AG04449 (cell line): Measurements from ENCODE around the gene DCLK2.

Experiments
- CTCF ChIA-PET: fragments of 350-600 bp; formaldehyde crosslinking; extraction: SDS; loops from one replicate; lab custom pipeline; 2021; ENCODE audit warnings: antibody characterized with exemption; lab: Yijun Ruan, JAX
- POLR2A ChIA-PET: fragments of 400-600, 350-600 bp; formaldehyde crosslinking; extraction: SDS; loops from one replicate; lab custom pipeline; 2020; ENCODE audit warnings: antibody characterized with exemption, inconsistent platforms; lab: Yijun Ruan, JAX
- DNase-seq: peaks from one replicate; pipeline ENCODE4 v3.0.0-alpha.2; 2010; ENCODE audit warnings: low read depth, low spot score
- H3K4me3 ChIP-seq: 2 replicates; pipeline ENCODE4 v1.5.1; 2011; ENCODE audit warnings: low read depth, mild to moderate bottlenecking, control low read depth, low read length
- CTCF ChIP-seq: IDR thresholded peaks from one replicate; pipeline ENCODE4 v1.5.1; 2011; ENCODE audit warnings: mild to moderate bottlenecking, moderate library complexity, low read length, control low read depth, inconsistent platforms; ENCODE audit not compliant: insufficient read depth; ENCODE audit errors: missing control alignments

Gene DCLK2

DNA sequence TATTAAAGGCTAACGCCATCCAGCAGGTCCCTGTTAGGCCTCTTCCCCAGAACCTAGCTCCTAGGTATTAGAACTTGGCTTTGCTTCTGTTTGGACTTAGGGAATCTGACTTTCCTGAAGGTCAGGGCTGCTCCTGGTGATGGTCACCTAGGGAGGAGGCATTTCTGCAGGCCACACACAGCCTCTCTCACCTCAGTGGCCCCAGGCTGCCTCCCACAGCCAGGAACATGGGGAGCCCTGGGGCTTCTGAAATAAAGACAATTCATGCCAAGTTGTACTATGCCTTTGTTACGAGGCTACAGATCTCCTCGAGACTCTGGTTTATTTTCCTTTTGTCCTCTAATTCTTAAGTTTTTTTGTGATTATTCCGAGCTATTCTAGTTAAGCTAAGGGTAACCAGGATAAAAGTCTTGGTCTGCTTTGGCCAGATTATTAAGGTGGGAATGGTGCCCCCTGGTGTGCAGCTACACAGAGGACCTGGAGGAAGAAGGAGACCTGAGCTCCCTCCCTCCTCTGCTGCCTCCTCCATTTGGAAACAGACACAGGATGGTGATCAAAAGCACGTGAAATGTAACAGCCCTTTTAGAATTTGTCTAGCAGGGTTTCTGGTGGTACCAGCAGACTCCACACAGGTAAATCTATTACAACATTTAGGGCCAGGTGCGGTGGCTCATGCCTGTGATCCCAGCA, 131.0 kb downstream of the DCLK2 start:
- peak; percentile 60 for TF ChIP-seq CTCF
- POLR2A ChIA-PET: no interaction called here
- CTCF ChIA-PET: interaction anchor here (0.5 to 4.4 kb wide), 28 partner anchors 9 to 230 kb away, joined by 3 to 51 read pairs (median 5); partner anchors contain the start of gene DCLK2
- DNase-seq: no peak
- no peak overlapping the region for H3K4me3 ChIP-seq

DNA sequence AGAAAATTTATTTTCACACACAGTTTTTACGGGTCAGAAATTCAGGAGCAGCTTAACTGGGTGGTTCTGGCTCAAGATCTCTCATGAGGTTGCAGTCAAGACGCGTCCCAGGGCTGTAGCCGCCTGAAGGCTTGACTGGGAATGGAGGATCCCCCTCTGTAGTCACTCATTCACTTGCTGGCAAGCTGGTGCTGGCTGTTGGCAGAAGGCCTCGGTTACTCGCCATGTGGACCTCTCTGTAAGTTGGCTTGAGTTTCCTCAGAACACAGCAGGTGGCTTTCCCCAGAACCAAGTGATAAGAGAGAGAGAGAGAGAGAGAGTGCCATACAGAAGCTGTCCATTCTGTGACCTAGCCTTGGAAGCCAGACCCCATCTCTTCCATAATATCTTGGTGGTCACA, 132.8 kb downstream of the DCLK2 start:
- ChIA-PET POLR2A (interaction anchor here (0.9 kb wide), 1 partner anchor 213 kb away, joined by 4 read pairs; no protein-coding TSS in a partner anchor), CTCF (interaction anchor here (0.7 to 4.4 kb wide), 10 partner anchors 8 to 214 kb away, joined by 3 to 51 read pairs (median 12); no protein-coding TSS in a partner anchor)
- no peak overlapping the region for H3K4me3 ChIP-seq
- no peak for DNase-seq
- TF ChIP-seq CTCF: no peak

- no peak for DNase-seq
- TF ChIP-seq CTCF: no peak
- no peak overlapping the region for H3K4me3 ChIP-seq
- ChIA-PET CTCF (interaction anchor here (0.6 to 4.4 kb wide), 9 partner anchors 7 to 214 kb away, joined by 3 to 36 read pairs (median 5); no protein-coding TSS in a partner anchor), POLR2A (interaction anchor here (0.9 kb wide), 2 partner anchors 13 to 214 kb away, joined by 3 to 4 read pairs; no protein-coding TSS in a partner anchor)
These were observed 133.7 kb downstream of the DCLK2 start for GRCh38 chr4:150211799-150212445.

GRCh38 chr4:150212485-150212884, 134.2 kb downstream of the DCLK2 start:
- POLR2A ChIA-PET: interaction anchor here (0.9 kb wide), 1 partner anchor 12 kb away, joined by 3 read pairs; no protein-coding TSS in a partner anchor
- DNase-seq: no peak
- H3K4me3 ChIP-seq: no peak overlapping the region
- TF ChIP-seq CTCF: no peak
- CTCF ChIA-PET: interaction anchor here (0.8 to 4.4 kb wide), 3 partner anchors 12 to 203 kb away, joined by 3 to 29 read pairs (median 8); no protein-coding TSS in a partner anchor

- no peak for TF ChIP-seq CTCF
- H3K4me3 ChIP-seq: no peak overlapping the region
- ChIA-PET CTCF (no interaction called here), POLR2A (no interaction called here)
- no peak for DNase-seq
These were observed 134.7 kb downstream of the DCLK2 start for GRCh38 chr4:150212927-150213326.

DNA sequence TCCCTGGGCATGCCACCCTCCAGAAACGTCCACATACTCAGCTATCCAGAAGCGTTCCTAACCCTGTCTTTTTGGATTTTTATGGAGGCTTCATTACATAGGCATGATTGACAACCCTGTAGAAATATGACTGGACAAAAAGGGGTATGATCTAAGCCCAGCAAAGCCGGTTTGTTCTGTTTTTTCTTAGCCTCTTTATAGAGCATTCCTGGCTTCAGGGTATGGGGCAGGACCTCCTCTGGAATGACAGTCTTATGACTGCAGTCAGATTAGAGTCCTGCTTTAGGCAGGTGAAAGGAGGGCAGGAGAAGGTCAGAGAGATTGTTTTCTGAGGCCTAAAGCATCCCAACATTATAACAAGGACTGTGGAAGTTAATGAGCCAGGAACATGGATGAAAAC, 137.4 kb downstream of the DCLK2 start:
- ChIA-PET CTCF (interaction anchor here (1.9 to 7.3 kb wide), 2 partner anchors 28 to 207 kb away, joined by 10 to 53 read pairs; no protein-coding TSS in a partner anchor), POLR2A (no interaction called here)
- no peak for DNase-seq
- no peak overlapping the region for H3K4me3 ChIP-seq
- no peak for TF ChIP-seq CTCF
